Measurements from ENCODE around the gene VAX1.
"Not testable (repeated sequence)": the region's sequence is repeated elsewhere in the genome, so short reads cannot be mapped to it uniquely, and the experiment has no call there.

Gene VAX1, protein sequence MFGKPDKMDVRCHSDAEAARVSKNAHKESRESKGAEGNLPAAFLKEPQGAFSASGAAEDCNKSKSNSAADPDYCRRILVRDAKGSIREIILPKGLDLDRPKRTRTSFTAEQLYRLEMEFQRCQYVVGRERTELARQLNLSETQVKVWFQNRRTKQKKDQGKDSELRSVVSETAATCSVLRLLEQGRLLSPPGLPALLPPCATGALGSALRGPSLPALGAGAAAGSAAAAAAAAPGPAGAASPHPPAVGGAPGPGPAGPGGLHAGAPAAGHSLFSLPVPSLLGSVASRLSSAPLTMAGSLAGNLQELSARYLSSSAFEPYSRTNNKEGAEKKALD

DNA sequence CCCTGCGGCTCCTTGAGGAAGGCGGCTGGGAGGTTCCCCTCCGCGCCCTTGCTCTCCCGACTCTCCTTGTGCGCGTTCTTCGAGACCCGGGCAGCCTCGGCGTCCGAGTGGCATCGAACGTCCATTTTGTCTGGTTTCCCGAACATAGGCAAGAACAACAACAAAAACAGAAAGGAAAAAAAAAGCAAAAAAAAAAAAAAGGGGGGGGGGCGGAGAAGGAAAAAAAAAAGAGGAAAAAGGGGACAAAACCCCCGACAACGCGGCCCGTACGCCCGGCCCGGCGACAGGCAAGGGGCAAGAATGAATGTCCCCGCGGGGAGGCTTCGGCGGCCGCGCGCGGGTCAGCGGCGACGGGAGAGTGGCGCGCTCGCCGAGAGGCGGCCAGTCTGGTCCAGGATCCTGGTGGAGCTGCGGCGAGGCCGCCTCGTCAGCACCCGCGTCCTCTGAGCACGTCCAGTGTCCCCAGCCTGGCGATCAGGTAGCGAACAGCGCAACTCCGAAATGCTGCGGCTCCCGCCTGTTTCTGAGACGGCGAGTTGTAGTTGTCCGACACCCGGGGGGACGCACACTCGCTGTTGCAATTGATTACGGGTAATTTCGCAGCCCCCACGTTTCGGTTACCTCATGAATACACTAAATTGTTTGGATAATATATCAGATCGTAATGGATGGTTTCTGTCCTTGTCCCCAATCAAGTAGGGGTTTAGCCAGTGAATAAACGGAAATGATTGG, at the start of gene VAX1:
Gene VAX1 (minus strand): TSS at position 360 of the 732 bp plus-strand sequence. CDS start 214 bp downstream, at position 146.
- peak; percentile 53 for DNase-seq

DNA sequence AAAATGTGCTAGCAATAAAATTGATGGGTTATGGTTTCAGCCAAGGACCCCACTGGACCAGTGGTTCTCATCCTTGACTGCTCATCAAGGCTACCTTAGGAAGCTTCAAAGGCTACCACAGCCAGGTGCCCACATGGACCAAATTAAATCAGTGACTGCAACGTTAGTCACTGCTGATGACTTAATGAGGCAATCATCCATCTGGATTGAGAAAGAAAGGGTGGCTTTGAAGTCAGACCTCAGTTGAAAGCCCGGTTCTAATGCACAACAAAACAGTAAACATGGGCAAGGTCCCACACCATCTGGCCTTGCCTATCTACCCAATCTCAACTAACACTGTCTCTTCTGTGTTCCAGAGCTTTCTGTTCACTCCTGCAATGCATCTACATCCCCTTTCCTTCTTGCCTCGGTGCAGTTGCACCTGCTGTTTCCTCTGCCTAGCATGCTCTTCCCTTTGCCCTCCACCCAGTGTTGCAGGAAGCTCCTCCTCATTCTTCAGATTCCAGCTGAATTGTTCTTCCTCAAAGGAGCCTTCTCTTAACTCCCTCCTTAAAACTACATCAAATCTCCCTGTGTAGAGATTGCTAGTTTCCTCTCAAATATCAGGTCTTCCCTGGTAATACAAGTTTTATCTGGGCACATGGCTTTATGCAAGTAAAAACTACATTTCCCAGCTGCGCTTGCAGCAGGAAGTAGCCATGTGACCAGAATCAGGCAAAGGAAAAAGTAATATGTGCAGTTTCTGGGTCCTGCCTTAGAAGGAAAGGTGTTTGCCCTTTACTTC, 49.0 kb upstream of the VAX1 start:
- no peak for DNase-seq

DNA sequence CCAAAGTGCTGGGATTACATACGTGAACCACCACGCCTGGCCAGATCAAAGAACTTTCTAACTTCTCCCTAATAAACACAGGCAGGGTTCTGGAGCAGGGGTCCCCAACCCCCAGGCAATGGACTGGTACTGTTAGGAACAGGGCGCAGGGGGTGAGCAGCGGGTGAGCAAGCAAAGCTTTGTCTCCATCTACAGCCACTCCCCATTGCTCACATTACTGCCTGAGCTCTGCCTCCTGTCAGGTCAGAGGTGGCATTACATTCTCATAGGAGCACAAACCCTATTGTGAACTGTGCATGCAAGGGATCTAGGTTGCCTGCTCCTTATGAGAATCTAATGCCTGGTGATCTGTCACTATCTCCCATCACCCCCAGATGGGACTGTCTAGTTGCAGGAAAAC, 47.7 kb upstream of the VAX1 start:
- DNase-seq = not testable (repeated sequence)

DNA sequence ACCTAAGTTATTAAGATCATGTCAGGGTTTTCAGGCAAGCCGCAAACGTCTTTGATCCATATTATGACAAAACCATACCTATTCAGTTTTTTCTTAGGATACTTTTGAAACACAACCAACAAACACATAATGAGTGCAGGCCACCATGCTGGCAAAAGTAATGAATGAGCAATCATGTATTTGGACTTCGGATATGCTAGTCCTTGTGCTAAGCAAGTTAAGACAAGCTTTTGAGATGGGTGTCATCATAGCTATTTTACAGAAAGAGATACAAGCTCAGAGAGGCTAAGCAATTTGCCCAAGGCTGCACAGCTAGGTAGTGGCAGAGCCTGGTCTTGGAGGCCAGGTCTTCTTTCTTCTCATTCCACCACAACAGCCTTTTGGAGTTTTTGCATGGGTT, 46.8 kb upstream of the VAX1 start:
- no peak for DNase-seq

DNA sequence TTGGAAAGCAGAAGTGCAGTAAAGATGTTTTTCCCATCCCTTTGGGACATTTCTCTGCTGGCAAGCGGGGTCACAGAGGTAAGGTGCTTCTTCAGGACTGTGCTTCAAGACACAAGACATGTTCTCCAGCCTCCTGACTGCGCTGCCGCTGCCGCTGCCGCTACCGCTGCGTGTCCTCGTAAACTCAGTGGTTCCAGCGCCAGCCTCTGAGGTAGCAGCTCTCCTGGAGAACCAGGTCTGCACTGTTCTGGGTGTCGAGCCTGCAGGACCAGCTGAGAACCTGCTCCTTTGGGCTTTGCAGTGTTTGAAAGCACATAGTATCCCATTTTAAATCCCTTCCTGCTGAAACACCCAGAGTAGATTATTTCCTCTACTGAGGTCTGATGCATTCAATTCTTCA, 46.2 kb upstream of the VAX1 start:
- DNase-seq = no peak

DNA sequence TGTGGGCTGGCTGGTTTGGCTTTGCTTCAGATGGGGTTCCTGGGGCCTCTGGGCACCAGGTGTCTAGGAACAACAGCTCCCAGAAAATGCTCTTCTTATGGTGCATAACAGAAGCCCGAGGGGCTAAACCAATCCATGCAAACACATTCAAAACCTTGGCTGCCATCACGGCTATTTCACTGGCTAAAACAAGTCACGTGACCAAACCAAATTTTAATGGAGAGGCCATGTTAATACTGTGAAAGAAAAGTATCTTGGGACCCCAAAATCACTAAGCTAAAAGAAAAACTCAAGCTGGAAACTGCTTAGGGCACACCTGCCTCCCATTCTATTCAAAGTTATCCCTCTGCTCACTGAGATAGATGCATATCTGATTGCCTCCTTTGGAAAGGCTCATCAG, 40.1 kb upstream of the VAX1 start:
- no peak for DNase-seq

DNA sequence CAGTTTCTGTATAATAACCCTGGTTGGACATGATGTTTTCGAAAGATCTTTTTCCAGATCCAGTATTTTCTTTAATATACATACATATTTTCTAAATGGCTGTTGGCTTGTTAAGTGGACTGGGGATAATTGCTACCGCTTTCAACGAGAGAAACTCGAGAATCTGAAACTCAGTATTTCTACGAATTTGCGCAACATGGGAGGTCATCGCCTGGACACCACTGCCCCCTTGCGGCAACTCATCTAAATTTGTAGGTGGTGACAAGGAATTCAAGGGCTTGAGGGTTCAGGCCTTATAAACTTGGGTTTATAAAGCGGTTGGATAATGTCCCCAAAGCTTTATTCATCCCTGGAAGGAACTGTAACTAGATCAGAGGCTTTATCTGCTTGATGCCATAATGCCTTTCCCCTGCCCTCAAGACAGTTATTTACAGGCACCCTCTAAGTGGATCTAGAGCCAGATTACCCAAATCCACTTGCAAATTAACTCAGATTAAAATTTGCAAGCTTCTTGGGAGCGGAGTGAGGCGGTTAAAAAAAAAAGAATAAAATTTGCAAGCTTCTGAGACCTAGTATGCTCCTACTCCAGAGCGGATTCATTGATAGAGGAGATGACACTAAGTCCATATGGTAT, 37.9 kb upstream of the VAX1 start:
- DNase-seq = peak; percentile 88

DNA sequence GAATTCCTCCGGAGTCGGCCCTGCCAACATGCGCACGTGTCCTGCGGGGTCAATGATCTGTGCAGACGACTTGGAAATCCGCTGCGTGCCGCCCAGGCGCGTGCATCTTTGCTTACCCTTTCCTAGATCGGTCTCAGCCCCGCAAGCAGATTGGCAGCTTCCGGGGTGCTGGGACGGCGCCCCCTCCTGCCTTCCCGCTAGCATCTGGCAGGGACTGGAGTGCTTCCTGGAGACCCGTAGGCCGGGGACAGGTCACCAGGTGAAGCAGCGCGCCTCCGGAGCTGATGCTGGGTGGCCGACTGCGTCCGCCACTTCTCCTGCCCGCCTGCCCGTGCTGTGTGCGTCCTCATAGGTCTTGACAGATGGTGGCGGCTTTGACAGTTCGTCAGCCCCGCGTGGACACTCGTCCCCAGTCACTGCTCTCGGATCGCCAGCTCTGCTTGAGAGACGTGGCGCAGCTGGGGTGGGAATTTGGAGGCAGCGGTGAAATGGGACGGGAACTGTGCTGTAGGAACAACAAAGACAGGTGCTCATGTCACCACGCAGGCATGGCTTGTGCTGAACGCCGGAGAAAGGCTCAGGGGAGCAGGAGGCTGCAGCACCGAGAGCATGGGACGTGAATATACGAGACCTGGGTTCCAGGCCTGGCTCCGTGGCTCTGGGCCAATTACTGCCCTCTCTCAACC, 37.3 kb upstream of the VAX1 start:
- DNase-seq = no peak

DNA sequence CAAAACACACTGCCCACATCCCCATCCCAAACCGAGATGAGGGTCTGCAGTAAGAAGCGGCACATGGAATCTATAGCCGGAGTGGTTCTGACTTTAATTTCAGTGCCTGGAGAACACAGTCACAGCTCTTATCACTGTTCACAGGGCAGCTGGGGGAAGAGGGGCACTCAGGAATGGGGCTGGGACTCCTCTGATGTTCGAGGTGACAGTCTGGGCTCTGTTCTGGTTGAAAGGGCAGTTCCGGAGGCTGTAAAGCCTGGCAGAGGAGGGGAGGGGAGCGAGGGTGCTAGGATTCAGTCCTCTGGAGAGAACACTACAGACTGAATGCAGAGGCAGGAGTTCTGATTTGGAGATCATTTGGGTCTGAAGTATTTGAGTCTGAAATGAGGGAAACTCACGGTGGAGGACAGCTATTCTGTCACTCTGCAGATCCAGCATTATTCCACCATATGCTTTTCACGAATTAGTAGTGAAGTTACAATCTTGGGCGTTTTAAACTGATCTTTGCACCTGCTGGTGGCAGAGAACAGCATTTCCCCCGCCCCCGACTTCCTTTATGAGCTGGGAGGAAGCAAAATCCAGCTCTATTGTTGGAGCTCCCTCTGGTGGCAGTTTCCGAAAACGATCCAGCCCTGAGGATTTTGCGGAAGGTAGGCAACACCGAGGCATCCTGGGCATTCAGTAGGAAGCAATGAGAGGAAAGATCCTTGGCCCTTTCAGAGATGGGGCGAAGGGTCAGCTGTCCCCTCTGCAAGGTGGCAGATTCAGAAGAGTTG, 36.6 kb upstream of the VAX1 start:
- DNase-seq = peak; percentile 90

DNA sequence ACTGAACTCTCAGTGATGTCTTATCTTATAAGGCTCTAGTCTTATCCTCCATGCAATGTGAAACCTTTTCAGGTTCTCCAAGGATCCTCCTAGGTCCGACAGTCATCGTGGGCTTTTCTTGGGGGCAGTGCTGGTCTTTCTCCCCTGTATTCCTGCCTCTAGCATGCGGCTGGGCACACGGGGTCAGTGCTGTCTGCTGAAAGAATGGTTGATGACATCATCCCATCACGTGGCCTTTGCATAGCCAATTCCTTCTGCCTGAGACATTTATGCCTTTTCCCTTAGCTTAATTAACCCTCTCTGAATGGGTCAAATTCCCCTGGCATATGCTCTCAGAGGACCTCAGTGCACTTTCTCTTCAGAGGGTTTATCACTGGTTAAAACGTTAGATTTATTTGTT, 32.2 kb upstream of the VAX1 start:
- no peak for DNase-seq

DNA sequence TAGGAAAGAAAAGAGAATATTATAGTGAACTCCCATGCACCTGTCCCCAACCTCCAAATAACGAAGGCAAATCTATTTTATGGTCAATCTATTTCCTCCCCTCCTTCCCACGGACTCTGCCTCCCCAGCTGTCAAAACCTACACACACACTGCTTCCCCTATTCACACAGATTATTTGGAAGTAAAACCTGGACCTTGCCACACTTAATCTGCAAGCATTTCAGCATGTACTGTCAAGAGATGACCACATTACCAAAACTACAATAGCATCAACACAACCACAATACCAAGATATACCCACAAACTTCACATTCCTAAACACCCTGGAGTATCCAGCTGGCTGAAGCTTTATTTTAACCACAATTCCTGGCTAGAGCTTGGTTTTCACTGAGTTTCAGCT, 31.4 kb upstream of the VAX1 start:
- no peak for DNase-seq

DNA sequence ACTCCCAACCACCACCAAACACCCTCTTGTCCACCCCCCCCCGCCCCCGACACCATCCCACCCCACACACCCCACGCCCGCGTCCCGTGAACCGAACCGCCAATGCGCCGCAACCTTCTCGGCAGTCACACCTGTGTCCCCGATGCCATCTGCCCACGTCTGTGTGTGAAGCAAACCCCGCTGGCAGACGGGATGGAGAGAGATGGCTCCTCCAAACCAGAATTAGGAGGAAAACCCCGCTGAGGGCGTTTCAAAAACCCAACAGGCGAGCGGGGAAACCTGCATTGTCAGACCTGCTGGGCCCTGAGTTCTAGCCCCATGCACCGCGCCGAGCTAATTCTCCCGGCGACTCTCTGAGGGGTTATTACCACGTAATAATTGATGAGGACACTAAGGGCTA, 30.7 kb upstream of the VAX1 start:
- DNase-seq = no peak

DNA sequence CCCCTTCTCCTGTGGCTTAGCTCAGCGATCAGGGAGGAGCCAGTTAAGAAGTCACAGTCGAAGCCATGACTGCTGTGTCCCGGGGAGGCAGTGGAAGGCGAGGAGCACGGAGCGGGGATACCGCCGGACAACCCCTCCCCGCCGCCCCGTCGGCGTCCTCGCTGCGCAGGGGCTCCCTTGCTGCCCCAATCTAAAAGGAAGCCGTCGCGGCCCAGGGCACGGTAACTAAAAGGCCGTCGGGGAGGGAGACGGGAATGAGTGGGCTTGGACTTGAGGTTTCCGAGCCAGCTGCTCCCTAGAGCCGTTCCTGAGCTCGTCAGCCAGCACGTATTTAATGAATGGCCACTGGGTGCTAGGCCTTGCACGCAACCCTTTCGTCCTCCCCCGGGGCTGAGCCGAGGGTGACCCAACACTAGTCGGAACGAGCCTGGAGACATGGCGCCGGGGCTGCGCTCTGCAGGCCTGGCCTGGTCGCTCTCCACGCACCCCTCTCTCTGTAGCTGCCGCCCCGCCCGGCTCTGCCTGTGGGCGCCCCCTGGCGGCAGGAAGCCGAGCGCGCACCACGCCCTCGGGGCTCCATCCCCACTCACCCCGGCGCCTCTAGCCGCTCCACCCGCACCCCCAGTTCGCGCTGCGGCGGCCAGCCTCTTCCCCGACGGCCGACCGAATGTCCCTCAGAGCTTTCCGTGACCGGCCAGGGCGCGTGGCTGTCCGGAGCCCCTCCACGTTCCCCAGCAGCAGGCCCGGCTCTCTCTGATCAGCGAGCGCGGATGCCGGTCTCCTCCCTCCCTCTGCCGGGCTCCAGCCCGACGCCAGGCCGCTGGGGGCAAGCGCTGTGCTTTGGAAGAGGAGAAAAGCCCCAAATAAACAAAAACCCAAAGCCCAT, 30.0 kb upstream of the VAX1 start:
- DNase-seq = peak; percentile 93

DNA sequence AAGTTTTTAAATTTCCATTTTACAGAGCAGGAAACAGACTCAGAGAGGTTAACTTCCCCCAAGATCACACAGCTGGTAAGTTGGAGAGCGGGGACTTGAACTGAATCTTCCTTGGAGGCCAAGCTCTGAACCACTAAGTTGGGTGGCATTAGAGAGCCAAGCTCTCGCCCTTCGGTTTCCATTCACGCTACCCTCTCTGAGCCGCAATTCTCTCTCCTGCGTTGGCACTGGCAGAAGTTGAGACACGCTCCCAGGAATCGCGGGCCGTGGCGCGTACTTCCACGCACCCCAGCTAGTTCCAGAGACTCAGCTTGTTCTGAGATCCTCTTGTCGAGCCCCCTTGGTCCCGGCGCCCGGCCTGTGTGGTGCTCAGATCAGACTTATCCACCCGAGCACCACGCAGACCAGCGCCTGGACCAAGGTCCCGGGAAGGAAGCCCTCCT, 29.3 kb upstream of the VAX1 start:
- DNase-seq = no peak

DNA sequence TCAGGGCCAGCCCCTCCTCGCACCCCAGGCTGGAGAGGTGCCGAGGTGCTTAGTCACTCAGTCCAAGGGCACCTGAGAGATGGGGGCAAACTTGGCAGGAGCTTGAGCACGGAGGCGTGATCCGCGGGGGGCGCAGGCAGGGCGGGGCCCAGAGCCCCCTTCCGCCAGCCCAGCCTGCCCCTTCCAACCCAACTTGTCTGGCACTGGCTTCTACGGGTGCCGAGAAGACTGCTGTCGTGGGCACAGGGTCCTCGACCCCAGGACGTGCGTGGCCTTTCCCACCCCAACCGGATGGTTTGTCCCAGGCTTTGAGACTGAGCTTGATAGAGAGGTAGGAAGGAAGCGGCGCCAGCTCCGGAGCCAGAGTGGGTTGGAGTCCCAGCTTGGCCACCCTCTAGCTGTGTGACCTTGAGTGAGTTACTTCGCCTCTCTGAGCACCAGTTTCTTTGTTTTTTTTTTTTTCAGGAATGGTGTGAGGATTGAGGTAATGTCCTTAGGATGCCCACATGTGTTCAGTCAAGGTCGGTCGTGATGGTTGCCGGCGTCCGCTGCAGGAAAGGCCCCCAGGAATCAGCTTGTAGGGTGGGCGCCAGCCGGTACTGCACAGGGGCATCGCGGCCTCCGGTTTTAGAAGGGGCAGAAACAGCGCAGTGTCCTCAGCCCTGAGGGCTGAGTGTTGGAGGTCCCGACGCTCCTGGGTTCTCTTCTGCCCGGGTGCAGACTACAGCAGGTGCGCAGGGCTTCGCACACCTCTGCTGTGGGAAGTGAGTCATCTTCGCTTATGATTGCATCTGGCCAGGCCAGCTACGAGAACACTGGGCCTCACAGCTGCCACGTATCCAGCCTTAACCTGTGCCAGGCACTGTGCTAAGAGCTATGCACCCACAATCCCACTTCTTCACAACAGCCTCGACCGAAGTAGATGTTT, 28.6 kb upstream of the VAX1 start:
- no peak for DNase-seq

DNA sequence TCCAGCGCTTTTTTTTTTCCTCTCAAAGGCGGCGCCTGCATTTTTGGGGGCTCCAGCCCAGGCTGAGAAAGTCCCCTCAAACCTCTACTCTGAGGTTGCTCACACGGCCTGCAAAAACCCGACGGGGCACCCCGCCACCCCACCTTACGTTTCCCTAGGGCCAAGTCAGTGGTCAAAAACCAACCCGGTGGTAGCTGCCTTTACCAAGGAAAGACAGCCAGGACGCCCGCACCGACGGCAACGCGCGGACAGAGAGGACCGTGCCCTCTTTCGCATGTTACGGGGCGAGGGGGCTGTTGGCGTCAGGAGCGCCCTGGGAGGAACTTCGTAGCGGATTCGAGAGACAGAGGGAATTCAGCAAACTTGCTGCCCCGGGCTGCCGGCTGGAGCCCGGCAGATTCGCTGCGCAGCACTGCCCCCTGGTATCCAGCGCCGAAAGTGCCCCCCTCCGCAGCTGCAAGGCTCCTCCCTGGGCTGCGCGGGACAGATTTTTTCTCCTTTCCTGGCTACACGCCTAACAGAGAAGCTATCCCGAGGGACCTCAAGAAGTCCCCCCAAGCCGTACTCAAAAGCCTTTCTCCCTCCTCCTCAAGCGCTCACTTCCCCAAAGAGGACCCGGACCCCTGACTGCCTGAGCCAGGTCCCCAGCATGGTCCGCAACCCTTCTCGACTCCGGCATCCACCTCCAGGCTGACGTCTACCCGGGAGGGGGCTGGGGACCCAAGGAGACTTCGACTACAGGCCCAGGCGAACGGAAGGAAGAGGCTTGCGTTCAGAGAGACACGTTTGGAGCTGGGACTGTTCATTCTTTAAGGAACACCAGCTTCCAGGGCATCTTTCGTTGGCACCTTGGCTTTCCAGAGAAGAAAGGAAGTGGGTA, 27.7 kb upstream of the VAX1 start:
- peak; percentile 68 for DNase-seq

DNA sequence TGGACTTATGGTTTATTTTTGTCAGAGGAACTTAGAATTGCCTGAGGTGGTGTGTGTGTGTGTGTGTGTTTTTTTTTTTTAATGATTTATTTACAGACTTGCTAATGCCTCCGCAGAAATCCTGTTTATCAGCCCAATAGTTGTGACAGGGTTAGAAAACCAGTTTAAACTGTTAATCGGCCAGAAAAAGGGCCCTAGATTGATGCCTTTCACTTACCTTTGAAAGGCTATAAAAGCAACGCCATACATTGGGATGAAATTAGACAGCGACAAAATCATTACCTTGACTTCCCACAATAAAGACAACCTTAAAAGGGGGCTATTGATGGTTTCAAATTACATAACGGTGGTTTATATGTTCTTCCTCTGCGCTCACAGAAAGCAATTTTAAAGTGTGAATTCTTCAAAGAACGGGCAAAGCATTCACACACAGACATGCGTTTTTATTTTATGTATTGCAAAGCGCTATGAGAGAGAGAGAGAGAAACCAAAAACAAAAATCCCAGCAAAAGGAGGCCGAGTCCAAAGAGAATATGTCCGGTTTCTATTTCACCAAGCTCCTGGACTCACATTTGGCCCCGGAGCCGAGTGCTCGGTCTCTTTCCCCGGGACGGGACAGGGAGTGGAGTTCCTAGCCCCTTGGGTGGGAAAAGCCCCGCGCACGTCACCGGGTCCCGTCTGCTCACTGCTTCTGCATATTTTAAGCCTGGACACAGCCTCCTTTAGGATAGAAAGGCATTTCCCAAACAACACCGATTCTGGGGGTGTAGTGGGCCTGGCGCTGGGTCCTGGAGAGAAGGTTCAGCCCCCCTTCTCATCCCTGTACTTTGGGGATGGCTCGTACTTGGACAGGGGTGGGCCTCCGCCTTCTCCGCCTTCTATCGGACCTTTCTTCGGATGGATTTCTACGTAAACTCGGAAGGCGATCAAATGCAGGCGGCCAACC, 26.8 kb upstream of the VAX1 start:
- no peak for DNase-seq
